Stimulated activated CD4-positive, alpha-beta T cell treated with anti-CD3 and anti-CD28 coated beads, Interleukin-4, amount 100 ng/mL, for 1 hour (primary cell): Measurements from ENCODE around the gene DLX4.

Experiments
- DNase-seq: peaks from one replicate; pipeline ENCODE4 v3.0.0-alpha.2; 2020

Gene DLX4

GRCh38 chr17:50015146-50015545 lies 46.2 kb downstream of the DLX4 start:
- no peak for DNase-seq

GRCh38 chr17:50018909-50019308 lies 49.9 kb downstream of the DLX4 start:
- no peak for DNase-seq

- DNase-seq, result no peak
These were observed 52.0 kb downstream of the DLX4 start for GRCh38 chr17:50020841-50021599.

- DNase-seq, result no peak
These were observed 52.8 kb downstream of the DLX4 start for GRCh38 chr17:50021681-50022370.

GRCh38 chr17:50022463-50023130 lies 53.6 kb downstream of the DLX4 start:
- DNase-seq, result no peak

- DNase-seq, result no peak
These were observed 54.5 kb downstream of the DLX4 start for GRCh38 chr17:50023520-50023919.
